Measurements from ENCODE around the gene NDUFS3. TPM values are rescaled to one million over a fixed set of nuclear protein-coding genes. Genes with fewer than 3 reads are reported as not detected.
"Not testable (repeated sequence)": the region's sequence is repeated elsewhere in the genome, so short reads cannot be mapped to it uniquely, and the experiment has no call there.

Gene NDUFS3
- total RNA-seq, 3 donors from 2014 or later: 150 to 205 (median 197) TPM

GRCh38 chr11:47552566-47553405, 26.1 kb upstream of the NDUFS3 start, which contains the start of gene CELF1:
Gene CELF1 (minus strand): TSS chr11:47553132. CDS start chr11:47499523, 53,609 bp downstream.
- Histone ChIP-seq H3K4me1 (ENCODE audit: low read depth) (peaks cover 20% of the 10 kb centered on the region), H3K36me3 (ENCODE audit: low read depth) (no peaks in the 10 kb centered on the region), H3K4me3 (peak within 1 kb of the TSS; percentile 58), H3K9me3 (no peaks in the 10 kb centered on the region)
- ATAC-seq: peak; percentile 98
- DNase-seq: peak; percentile 93 to 96 (median 95)
- peak; percentile 92 for TF ChIP-seq CTCF (IDR thresholded peaks at IDR 0.05)
- intact Hi-C loops (cut with DNase I, micrococcal nuclease): no loop called here

GRCh38 chr11:47553406-47553743, 25.5 kb upstream of the NDUFS3 start:
- ATAC-seq: peak; percentile 25
- no peak for DNase-seq
- peak overlapping the region; percentile 58 for H3K4me3 ChIP-seq
- H3K4me1 ChIP-seq (ENCODE audit: low read depth): peaks cover 17% of the 10 kb centered on the region
- H3K36me3 ChIP-seq (ENCODE audit: low read depth): no peaks in the 10 kb centered on the region
- no peak for TF ChIP-seq CTCF (IDR thresholded peaks at IDR 0.05)
- H3K9me3 ChIP-seq: no peaks in the 10 kb centered on the region
- intact Hi-C loops (cut with DNase I, micrococcal nuclease): no loop called here

- intact Hi-C loops (cut with DNase I, micrococcal nuclease); ATAC-seq; DNase-seq: not testable (repeated sequence)
These were observed 21.9 kb upstream of the NDUFS3 start for GRCh38 chr11:47557004-47557403.

GRCh38 chr11:47558695-47559094, 20.2 kb upstream of the NDUFS3 start:
- ATAC-seq (no peak), DNase-seq (no peak)
- Histone ChIP-seq H3K4me3 (no peak overlapping the region), H3K4me1 (ENCODE audit: low read depth) (no peaks in the 10 kb centered on the region), H3K36me3 (ENCODE audit: low read depth) (no peaks in the 10 kb centered on the region), H3K9me3 (no peaks in the 10 kb centered on the region)
- intact Hi-C loops (cut with DNase I, micrococcal nuclease): no loop called here
- no peak for TF ChIP-seq CTCF (IDR thresholded peaks at IDR 0.05)

More at GRCh38 chr11:47557004-47557403, 21.9 kb upstream of the NDUFS3 start:
- H3K4me1 ChIP-seq (ENCODE audit: low read depth); H3K36me3 ChIP-seq (ENCODE audit: low read depth); H3K4me3 ChIP-seq; H3K9me3 ChIP-seq: not testable (repeated sequence)

GRCh38 chr11:47560426-47560825, 18.4 kb upstream of the NDUFS3 start:
- intact Hi-C loops (cut with DNase I, micrococcal nuclease): no loop called here
- no peaks in the 10 kb centered on the region for H3K36me3 ChIP-seq (ENCODE audit: low read depth)
- DNase-seq: no peak
- no peak for ATAC-seq
- no peak for TF ChIP-seq CTCF (IDR thresholded peaks at IDR 0.05)
- H3K9me3 ChIP-seq: no peaks in the 10 kb centered on the region
- no peak overlapping the region for H3K4me3 ChIP-seq
- no peaks in the 10 kb centered on the region for H3K4me1 ChIP-seq (ENCODE audit: low read depth)

GRCh38 chr11:47562393-47562792, 16.5 kb upstream of the NDUFS3 start:
- H3K36me3 ChIP-seq (ENCODE audit: low read depth); intact Hi-C loops (cut with DNase I, micrococcal nuclease); DNase-seq; H3K4me3 ChIP-seq; H3K9me3 ChIP-seq; H3K4me1 ChIP-seq (ENCODE audit: low read depth); ATAC-seq: not testable (repeated sequence)

GRCh38 chr11:47564366-47564765, 14.5 kb upstream of the NDUFS3 start:
- H3K9me3 ChIP-seq; DNase-seq; H3K36me3 ChIP-seq (ENCODE audit: low read depth); intact Hi-C loops (cut with DNase I, micrococcal nuclease); H3K4me3 ChIP-seq; H3K4me1 ChIP-seq (ENCODE audit: low read depth); ATAC-seq: not testable (repeated sequence)

All from mucosa of descending colon (tissue), 3 donors.